Measurements from ENCODE around the gene RWDD2A.

The RWDD2A gene

GRCh38 chr6:83198486-83199172, 5.5 kb downstream of the RWDD2A start:
- H3K4me1 ChIP-seq (ENCODE audit: control insufficient read depth in 1 of 2, insufficient read depth in 2 of 2, low read length in 2 of 2): peaks cover 5 to 8% of the 10 kb centered on the region in 2 experiments
- DNase-seq: no peak
- H2BK12ac ChIP-seq (ENCODE audit: low read length): no peak overlapping the region
- H4K91ac ChIP-seq (ENCODE audit: low read depth, low read length): no peak overlapping the region
- no peak overlapping the region for H4K8ac ChIP-seq (ENCODE audit: low read depth, low read length)
- no peak overlapping the region for H3K23ac ChIP-seq (ENCODE audit: low read length)
- H3K27me3 ChIP-seq (ENCODE audit: insufficient read depth, low read length): no peaks in the 10 kb centered on the region
- H3K9ac ChIP-seq (ENCODE audit: low read length): no peak overlapping the region
- H2AK5ac ChIP-seq (ENCODE audit: low read length): no peak overlapping the region
- H2BK120ac ChIP-seq (ENCODE audit: insufficient read depth, low read length, poor library complexity): no peak overlapping the region
- no peaks in the 10 kb centered on the region for H3K9me3 ChIP-seq (ENCODE audit: insufficient read depth, low read depth, low read length)
- H3K14ac ChIP-seq (ENCODE audit: low read length): no peak overlapping the region
- H3K79me1 ChIP-seq (ENCODE audit: low read length): peaks cover 1% of the 10 kb centered on the region
- no peak overlapping the region for H3K18ac ChIP-seq (ENCODE audit: low read length)
- whole genome bisulfite sequencing (ENCODE audit: extremely low coverage, insufficient coverage, insufficient read length): no CpG with 5 or more reads among the region's 4 CpGs
- no peak overlapping the region for H3K4ac ChIP-seq (ENCODE audit: low read depth, low read length)
- H3K4me3 ChIP-seq (ENCODE audit: low read depth, low read length): no peak overlapping the region
- H2BK5ac ChIP-seq (ENCODE audit: low read depth, low read length, poor library complexity): no peak overlapping the region
- H4K12ac ChIP-seq (ENCODE audit: low read depth, low read length): no peak overlapping the region
- no peaks in the 10 kb centered on the region for H3K79me2 ChIP-seq (ENCODE audit: control insufficient read depth, insufficient read depth, low read length, poor library complexity)
- peaks cover 0 to 4% of the 10 kb centered on the region in 2 experiments for H3K36me3 ChIP-seq (ENCODE audit: control insufficient read depth in 1 of 2, insufficient read depth in 2 of 2, low read length in 2 of 2)
- no peak overlapping the region for H2AFZ ChIP-seq (ENCODE audit: insufficient read depth, low read length, poor library complexity)
- no peak overlapping the region for H3K4me2 ChIP-seq (ENCODE audit: low read length)
- H3K27ac ChIP-seq (ENCODE audit: low read depth, low read length): no peak overlapping the region

- Histone ChIP-seq H3K27ac (ENCODE audit: low read depth, low read length) (no peak overlapping the region), H2BK12ac (ENCODE audit: low read length) (peak overlapping the region; percentile 53), H2BK5ac (ENCODE audit: low read depth, low read length, poor library complexity) (no peak overlapping the region), H3K4me1 (ENCODE audit: control insufficient read depth in 1 of 2, insufficient read depth in 2 of 2, low read length in 2 of 2) (peaks cover 1 to 5% of the 10 kb centered on the region in 2 experiments), H4K12ac (ENCODE audit: low read depth, low read length) (no peak overlapping the region), H3K79me1 (ENCODE audit: low read length) (no peaks in the 10 kb centered on the region), H3K4me2 (ENCODE audit: low read length) (no peak overlapping the region), H3K4me3 (ENCODE audit: low read depth, low read length) (no peak overlapping the region), H3K9ac (ENCODE audit: low read length) (no peak overlapping the region), H3K9me3 (ENCODE audit: insufficient read depth, low read depth, low read length) (no peaks in the 10 kb centered on the region), H2BK120ac (ENCODE audit: insufficient read depth, low read length, poor library complexity) (no peak overlapping the region), H2AFZ (ENCODE audit: insufficient read depth, low read length, poor library complexity) (no peak overlapping the region), H3K4ac (ENCODE audit: low read depth, low read length) (no peak overlapping the region), H4K8ac (ENCODE audit: low read depth, low read length) (no peak overlapping the region), H4K91ac (ENCODE audit: low read depth, low read length) (no peak overlapping the region), H3K23ac (ENCODE audit: low read length) (no peak overlapping the region), H2AK5ac (ENCODE audit: low read length) (no peak overlapping the region), H3K36me3 (ENCODE audit: control insufficient read depth in 1 of 2, insufficient read depth in 2 of 2, low read length in 2 of 2) (peaks cover 0 to 4% of the 10 kb centered on the region in 2 experiments), H3K14ac (ENCODE audit: low read length) (no peak overlapping the region), H3K27me3 (ENCODE audit: insufficient read depth, low read length) (no peaks in the 10 kb centered on the region), H3K18ac (ENCODE audit: low read length) (no peak overlapping the region), H3K79me2 (ENCODE audit: control insufficient read depth, insufficient read depth, low read length, poor library complexity) (no peaks in the 10 kb centered on the region)
- WGBS (ENCODE audit: extremely low coverage, insufficient coverage, insufficient read length): no CpG with 5 or more reads among the region's 5 CpGs
- DNase-seq: no peak
Measured at GRCh38 chr6:83199173-83199862, 6.2 kb downstream of the RWDD2A start.

- Histone ChIP-seq H3K4ac (ENCODE audit: low read depth, low read length) (no peak overlapping the region), H3K4me1 (ENCODE audit: control insufficient read depth in 1 of 2, insufficient read depth in 2 of 2, low read length in 2 of 2) (peaks cover 1 to 5% of the 10 kb centered on the region in 2 experiments), H2BK12ac (ENCODE audit: low read length) (no peak overlapping the region), H3K18ac (ENCODE audit: low read length) (no peak overlapping the region), H3K27me3 (ENCODE audit: insufficient read depth, low read length) (no peaks in the 10 kb centered on the region), H2BK120ac (ENCODE audit: insufficient read depth, low read length, poor library complexity) (no peak overlapping the region), H3K27ac (ENCODE audit: low read depth, low read length) (no peak overlapping the region), H3K4me3 (ENCODE audit: low read depth, low read length) (no peak overlapping the region), H3K4me2 (ENCODE audit: low read length) (no peak overlapping the region), H3K79me2 (ENCODE audit: control insufficient read depth, insufficient read depth, low read length, poor library complexity) (no peaks in the 10 kb centered on the region), H4K12ac (ENCODE audit: low read depth, low read length) (no peak overlapping the region), H3K9ac (ENCODE audit: low read length) (no peak overlapping the region), H2AFZ (ENCODE audit: insufficient read depth, low read length, poor library complexity) (no peak overlapping the region), H4K91ac (ENCODE audit: low read depth, low read length) (no peak overlapping the region), H3K23ac (ENCODE audit: low read length) (no peak overlapping the region), H3K36me3 (ENCODE audit: control insufficient read depth in 1 of 2, insufficient read depth in 2 of 2, low read length in 2 of 2) (peaks cover 0 to 4% of the 10 kb centered on the region in 2 experiments), H2BK5ac (ENCODE audit: low read depth, low read length, poor library complexity) (no peak overlapping the region), H2AK5ac (ENCODE audit: low read length) (no peak overlapping the region), H4K8ac (ENCODE audit: low read depth, low read length) (no peak overlapping the region), H3K79me1 (ENCODE audit: low read length) (no peaks in the 10 kb centered on the region), H3K9me3 (ENCODE audit: insufficient read depth, low read depth, low read length) (no peaks in the 10 kb centered on the region), H3K14ac (ENCODE audit: low read length) (no peak overlapping the region)
- DNase-seq: peak; percentile 80 to 87
- no CpG with 5 or more reads among the region's 2 CpGs for WGBS (ENCODE audit: extremely low coverage, insufficient coverage, insufficient read length)
Measured at GRCh38 chr6:83199863-83200225, 6.7 kb downstream of the RWDD2A start.

GRCh38 chr6:83202031-83202430, 8.9 kb downstream of the RWDD2A start:
- no peak overlapping the region for H3K27ac ChIP-seq (ENCODE audit: low read depth, low read length)
- H2BK12ac ChIP-seq (ENCODE audit: low read length): no peak overlapping the region
- H3K9me3 ChIP-seq (ENCODE audit: insufficient read depth, low read depth, low read length): no peaks in the 10 kb centered on the region
- H3K79me2 ChIP-seq (ENCODE audit: control insufficient read depth, insufficient read depth, low read length, poor library complexity): no peaks in the 10 kb centered on the region
- no peak overlapping the region for H3K4me3 ChIP-seq (ENCODE audit: low read depth, low read length)
- no peak overlapping the region for H2BK5ac ChIP-seq (ENCODE audit: low read depth, low read length, poor library complexity)
- no CpG with 5 or more reads among the region's 4 CpGs for WGBS (ENCODE audit: extremely low coverage, insufficient coverage, insufficient read length)
- H3K36me3 ChIP-seq (ENCODE audit: control insufficient read depth in 1 of 2, insufficient read depth in 2 of 2, low read length in 2 of 2): no peaks in the 10 kb centered on the region
- DNase-seq: no peak
- peaks cover 1 to 5% of the 10 kb centered on the region in 2 experiments for H3K4me1 ChIP-seq (ENCODE audit: control insufficient read depth in 1 of 2, insufficient read depth in 2 of 2, low read length in 2 of 2)
- H3K9ac ChIP-seq (ENCODE audit: low read length): no peak overlapping the region
- no peak overlapping the region for H2AFZ ChIP-seq (ENCODE audit: insufficient read depth, low read length, poor library complexity)
- H4K91ac ChIP-seq (ENCODE audit: low read depth, low read length): no peak overlapping the region
- H3K23ac ChIP-seq (ENCODE audit: low read length): no peak overlapping the region
- H3K79me1 ChIP-seq (ENCODE audit: low read length): no peaks in the 10 kb centered on the region
- no peak overlapping the region for H4K12ac ChIP-seq (ENCODE audit: low read depth, low read length)
- H2AK5ac ChIP-seq (ENCODE audit: low read length): no peak overlapping the region
- no peak overlapping the region for H4K8ac ChIP-seq (ENCODE audit: low read depth, low read length)
- H3K4ac ChIP-seq (ENCODE audit: low read depth, low read length): no peak overlapping the region
- no peak overlapping the region for H3K14ac ChIP-seq (ENCODE audit: low read length)
- H3K18ac ChIP-seq (ENCODE audit: low read length): no peak overlapping the region
- H3K27me3 ChIP-seq (ENCODE audit: insufficient read depth, low read length): no peaks in the 10 kb centered on the region
- H2BK120ac ChIP-seq (ENCODE audit: insufficient read depth, low read length, poor library complexity): no peak overlapping the region
- H3K4me2 ChIP-seq (ENCODE audit: low read length): no peak overlapping the region
